Coronary artery (tissue), 2 donors: ENCODE data around the gene MRAP2.

Experiments used
- DNase-seq: peaks from one replicate; pipeline ENCODE4 v3.0.0-alpha.2; 2017; ENCODE audit warnings: low spot score
- H3K27ac ChIP-seq, 2 donors: fragments of 200-600 bp; sonication (generic); one replicate each; pipeline ENCODE4 v1.5.1; 2016 to 2019
- H3K4me3 ChIP-seq: fragments of 200-600 bp; sonication (generic); 2 replicates; pipeline ENCODE4 v1.5.1; 2016; ENCODE audit warnings: mild to moderate bottlenecking, moderate library complexity
- CTCF ChIP-seq: fragments of 200-600 bp; sonication (generic); IDR thresholded peaks from one replicate; pipeline ENCODE4 v1.5.1; 2019; ENCODE audit warnings: antibody characterized with exemption

MRAP2 gene, protein sequence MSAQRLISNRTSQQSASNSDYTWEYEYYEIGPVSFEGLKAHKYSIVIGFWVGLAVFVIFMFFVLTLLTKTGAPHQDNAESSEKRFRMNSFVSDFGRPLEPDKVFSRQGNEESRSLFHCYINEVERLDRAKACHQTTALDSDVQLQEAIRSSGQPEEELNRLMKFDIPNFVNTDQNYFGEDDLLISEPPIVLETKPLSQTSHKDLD

DNA sequence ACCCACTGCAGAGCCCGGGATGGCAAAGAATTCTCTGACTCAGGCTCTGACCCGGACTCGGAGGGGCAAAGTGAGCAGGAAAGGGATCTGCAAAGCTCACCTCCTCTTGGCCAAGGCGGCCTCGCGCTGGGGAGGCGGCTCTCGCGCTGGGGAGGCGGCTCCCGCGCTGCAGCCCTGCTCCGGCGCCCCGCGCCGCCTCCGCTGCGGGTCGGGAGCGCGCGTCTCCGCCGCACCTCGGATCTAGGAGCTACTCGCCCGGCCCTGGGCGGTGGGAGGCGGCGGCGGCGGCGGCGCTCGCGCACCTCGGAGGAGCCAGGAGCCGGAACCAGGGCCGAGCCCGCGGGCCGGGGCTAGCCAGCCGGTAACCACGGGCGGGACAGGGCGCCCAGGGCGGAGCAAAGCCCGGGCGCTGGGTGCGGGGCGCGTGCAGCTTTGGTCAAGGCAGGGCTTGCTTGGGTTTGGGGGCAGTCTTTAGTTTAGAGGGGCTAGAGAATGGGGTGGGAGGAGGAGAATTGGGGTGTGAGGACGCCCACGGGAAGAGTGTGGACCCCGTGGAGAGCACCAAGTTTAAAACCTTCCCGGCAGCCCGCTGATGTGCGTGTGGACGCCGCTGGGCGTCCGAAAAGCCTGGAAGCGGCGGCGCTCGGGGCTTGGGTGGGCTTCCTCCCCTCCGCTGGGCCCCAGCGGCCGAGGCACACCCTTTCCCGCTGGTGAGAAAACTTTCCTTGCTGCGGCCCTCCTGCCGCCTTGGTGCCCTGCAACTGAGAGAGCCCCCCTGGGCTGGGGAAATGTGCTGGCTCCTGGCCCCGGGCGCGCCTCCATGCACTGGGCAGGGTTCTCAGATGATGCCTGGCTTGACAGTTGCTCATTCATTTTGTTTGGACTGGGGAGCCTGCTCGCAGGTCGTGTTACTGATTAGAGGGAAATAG, at the start of gene MRAP2:
MRAP2 (plus strand) TSS at position 250 of the 929 bp plus-strand sequence. CDS start 21,547 bp downstream, outside the sequence.
- peak within 1 kb of the TSS; percentile 70 to 88 for H3K27ac ChIP-seq
- peak within 1 kb of the TSS; percentile 91 for H3K4me3 ChIP-seq
- TF ChIP-seq CTCF, result no peak
- DNase-seq, result no peak

GRCh38 chr6:83984411-83984810, 49.2 kb upstream of the MRAP2 start:
- Histone ChIP-seq H3K27ac (peak overlapping the region; percentile 53 to 64), H3K4me3 (no peak overlapping the region)
- no peak for DNase-seq
- no peak for TF ChIP-seq CTCF

GRCh38 chr6:83985308-83985713, 48.3 kb upstream of the MRAP2 start:
- H3K4me3 ChIP-seq, result no peak overlapping the region
- DNase-seq, result no peak
- H3K27ac ChIP-seq, result peak overlapping the region in 1 of 2 donors; percentile 54
- no peak for TF ChIP-seq CTCF

DNA sequence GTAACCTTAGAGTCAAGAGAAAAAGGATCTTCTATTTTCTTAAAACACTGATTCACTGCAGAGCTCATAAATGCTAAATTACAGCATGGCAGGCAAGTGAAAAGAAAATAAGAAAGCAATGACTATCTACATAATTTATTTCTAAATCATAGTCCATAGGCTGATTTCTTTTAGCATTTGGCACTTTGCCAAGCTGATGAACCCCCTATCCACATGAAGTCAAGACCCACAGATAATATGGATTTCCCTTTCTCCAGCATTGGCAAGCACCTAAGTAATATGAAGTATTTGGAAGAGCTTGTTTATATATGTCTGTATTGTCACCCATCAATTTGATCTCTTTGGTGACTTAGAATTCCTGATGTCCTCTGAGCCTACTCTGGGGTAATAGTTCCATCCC, 47.9 kb upstream of the MRAP2 start:
- TF ChIP-seq CTCF, result no peak
- H3K4me3 ChIP-seq, result no peak overlapping the region
- no peak for DNase-seq
- H3K27ac ChIP-seq, result peak overlapping the region; percentile 54 to 67

GRCh38 chr6:83998021-83998584, 35.5 kb upstream of the MRAP2 start:
- TF ChIP-seq CTCF, result no peak
- H3K27ac ChIP-seq, result no peak overlapping the region
- H3K4me3 ChIP-seq, result no peak overlapping the region

GRCh38 chr6:84001119-84001518, 32.5 kb upstream of the MRAP2 start:
- DNase-seq, result no peak
- Histone ChIP-seq H3K27ac (no peak overlapping the region), H3K4me3 (no peak overlapping the region)
- no peak for TF ChIP-seq CTCF

More at GRCh38 chr6:83998021-83998584, 35.5 kb upstream of the MRAP2 start:
- DNase-seq, result no peak
